Activated CD4-positive, alpha-beta T cell treated with anti-CD3 and anti-CD28 coated beads, Interleukin-2, amount 50 U/mL, for 16 hours (primary cell): Measurements from ENCODE around the gene FAM168B.

ENCODE experiments used
- DNase-seq: peaks from one replicate; pipeline ENCODE4 v3.0.0-alpha.2; 2020

FAM168B gene

DNA sequence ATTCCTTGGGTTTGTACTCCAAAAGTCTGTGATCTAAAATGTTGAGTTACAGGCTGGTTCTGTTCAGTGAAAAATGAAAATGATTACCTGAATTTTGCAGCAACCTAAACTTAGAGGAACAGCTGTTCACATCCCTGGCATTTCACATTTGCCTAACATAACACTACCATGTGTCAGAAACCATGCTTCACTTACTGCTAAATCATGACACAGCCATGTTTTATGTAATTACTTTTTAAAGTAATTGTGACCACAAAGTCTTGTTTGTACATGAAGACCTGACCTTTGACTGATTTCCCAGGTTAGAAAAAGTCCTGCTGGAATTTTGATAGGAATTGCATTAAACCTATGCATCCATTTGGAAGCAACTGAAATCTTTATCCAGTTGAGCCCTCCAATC lies 79.1 kb downstream of the FAM168B start:
- no peak for DNase-seq

DNA sequence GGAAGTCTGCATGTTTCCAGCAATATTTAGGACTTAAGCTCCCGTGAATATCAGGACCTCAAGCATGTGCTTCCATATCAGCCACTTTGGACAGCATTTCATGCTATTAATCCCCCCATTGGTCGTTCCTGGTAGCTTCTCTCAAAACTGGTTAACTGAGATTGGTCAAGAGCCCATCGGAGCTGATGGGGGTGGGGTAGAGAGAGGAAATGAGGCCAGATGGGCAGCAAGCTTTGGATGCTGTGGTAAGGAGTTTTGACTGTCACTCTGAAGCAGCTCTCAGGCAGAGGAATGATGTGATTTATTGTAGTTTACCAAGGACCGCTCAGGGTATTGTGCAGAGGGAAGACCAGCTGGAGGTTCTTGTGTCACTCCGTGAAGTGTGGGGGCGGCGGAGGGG lies 81.8 kb downstream of the FAM168B start:
- DNase-seq: no peak

GRCh38 chr2:131010566-131010965 lies 82.7 kb downstream of the FAM168B start:
- DNase-seq: no peak

DNA sequence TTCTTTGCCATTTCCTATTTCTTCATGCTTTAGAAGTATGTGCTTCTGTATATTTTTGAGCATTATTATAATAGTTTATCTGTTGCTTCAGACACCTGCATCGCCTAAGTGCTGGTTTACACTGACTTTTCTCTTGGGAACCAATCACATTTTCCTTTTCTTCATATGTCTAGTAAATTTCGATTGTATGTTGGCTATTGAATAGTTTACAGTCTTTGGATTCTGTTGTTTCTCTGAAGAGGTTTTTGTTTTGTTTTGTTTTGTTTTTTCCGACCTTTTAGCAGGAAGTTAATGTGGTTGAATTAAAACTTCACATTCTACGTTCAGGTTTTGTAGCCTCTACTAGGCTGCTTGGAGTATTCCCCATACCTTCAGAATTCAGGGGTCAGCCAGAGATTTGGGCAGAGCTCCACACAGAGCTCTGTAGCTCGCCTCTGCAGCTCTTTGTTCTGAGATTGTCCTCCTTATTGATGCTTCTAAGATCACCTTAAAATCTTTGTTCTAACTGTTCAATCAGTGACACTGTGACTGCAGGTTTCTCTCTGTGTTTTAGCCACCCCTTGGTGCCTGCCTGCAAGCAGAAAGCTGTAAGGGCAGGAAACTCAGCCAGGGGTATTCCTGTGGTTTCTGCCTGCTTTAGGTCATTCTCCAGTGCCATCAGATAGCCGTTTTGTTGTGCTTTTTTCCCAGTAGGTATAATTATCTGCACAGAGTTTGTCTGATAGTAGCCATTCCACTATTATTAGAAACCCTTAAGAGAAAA lies 83.4 kb downstream of the FAM168B start:
- DNase-seq: no peak

DNA sequence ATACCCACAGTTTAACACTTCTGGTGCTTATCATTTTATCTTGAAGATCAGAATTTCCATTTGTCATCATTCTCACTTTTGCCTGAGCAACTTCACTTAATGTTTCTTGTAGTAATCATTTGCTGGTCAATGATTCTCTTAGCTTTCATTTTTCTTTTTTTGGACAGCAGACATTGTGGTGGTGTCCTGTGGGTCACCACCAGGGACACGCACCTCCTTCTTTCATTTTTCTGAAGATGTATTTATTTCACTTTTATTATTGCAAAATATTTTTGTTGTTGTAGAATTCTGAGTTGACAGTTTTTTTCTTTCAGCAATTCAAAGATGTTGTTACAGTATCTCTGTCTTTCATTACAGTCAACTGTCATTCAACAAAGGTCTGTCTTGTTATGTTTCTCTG lies 84.3 kb downstream of the FAM168B start:
- no peak for DNase-seq

DNA sequence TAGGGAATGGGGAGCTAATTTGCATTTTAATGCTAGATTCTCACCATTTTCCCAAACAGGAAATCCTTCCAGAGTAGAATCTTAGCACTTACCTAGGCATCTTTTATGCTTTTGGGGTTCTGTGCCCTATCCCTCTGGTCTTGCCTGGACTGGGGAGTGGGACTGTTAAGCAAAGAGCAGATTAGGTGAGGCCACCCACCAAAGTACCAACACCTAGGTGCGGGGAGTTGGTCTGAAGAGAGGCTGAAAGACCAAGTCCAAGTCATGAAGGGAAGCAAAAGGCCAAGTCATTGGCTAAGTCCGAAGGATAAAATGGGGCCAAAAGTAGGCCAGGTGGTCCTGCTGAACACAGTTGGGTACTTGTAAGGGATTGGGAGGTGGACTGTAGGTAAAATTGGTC lies 86.7 kb downstream of the FAM168B start:
- no peak for DNase-seq

DNA sequence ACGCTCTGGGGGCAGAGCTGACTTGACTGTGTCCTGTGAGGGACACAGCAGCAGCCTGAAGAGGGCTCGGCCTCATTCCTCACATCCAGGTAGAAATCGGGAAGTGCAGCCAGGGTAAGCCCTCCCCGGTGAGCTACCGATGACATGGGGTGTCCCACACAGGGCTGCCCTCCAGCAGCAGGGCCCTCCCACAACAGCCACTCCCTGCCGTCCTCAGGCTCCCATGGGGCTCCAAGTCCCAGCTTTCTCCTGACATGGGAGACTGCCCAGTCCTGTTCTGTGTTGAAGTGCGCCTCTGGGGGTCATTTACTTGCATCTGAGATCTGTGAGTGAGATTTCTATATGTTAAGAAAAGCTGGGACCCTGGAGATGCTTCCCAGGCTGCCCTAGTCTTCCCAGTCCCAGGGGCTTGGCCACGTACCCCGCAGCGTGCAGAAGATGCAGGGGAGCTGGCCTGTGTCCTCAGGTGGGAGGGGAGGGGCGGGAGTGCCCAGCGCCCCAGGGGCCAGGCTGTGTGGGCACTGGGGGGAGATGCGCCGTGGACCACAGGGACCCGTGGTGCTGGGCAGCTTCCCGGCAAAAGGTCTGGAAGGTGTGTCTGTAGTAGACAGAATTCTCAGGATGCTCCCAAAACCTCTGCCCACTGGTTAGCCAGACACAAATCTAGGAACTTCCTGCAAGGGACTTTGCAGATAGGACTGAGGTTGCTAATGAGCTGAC lies 87.9 kb downstream of the FAM168B start:
- DNase-seq: no peak

DNA sequence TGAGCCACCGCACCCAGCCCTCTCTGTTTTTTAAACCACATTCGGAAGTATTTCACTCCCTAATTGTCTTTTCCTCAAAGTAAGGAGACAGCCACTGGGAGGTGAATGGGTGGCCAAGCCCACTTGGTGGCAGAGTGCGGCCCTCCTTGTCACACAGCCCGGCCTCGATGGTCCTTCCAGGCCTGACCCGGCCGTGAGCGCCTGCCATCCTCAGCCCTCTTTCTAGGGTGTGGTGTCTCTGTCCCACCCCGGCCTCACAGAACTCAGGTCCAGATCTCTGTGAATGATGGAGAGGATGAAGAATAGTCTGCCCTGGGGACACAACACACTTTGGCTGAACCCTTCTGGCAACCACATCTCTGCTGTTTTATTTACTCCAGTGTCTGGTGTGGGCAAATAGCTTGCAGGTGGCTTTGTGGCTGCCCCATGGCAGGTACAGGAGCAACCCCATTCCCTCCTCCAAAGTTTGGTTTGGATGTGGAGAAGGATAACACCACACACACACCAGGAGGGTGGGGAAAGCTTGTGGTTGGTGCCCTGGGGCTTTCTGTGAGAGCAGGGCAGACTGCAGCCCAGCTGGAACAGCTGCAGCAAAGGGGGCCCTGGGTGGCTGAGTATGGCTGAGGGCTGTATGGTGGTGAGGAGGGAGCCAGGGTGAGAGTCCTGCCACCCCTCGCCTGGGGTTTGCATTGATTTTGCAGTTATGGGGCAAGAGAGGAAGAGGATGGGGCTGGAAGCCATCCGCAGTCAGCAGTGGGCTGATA lies 88.6 kb downstream of the FAM168B start:
- DNase-seq: no peak

GRCh38 chr2:130998561-130998960 lies 94.7 kb downstream of the FAM168B start:
- DNase-seq: no peak
